ENCODE measurements around the gene CD151. TPM values are rescaled to one million over a fixed set of nuclear protein-coding genes. Genes with fewer than 3 reads are reported as not detected.

Gene CD151
- total and polyA plus RNA-seq, 2 experiments from 2014 or later = 248 to 356 TPM

DNA sequence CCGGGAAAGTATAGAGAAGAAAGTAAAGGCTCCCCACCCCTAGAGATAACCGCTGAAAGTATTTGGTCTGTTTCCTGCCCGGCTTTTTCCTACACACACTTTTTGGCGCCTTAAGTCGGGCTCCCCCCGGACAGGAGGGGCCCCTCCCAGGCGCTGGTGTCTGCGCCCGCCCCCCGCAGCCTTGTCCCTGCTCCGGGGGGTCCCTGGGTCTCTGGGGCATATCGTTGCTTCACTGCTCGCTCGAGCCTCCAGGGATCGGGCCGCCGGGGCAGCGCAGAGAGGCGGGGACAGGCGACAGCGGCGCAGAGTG lies 6.0 kb upstream of the CD151 start:
- Histone ChIP-seq H3K4me1 (ENCODE audit: insufficient read depth) (peaks cover 37% of the 10 kb centered on the region), H3K4me2 (peak overlapping the region; percentile 96), H3K79me2 (peaks cover 2% of the 10 kb centered on the region), H2AFZ (peak overlapping the region; percentile 49), H3K27me3 (peaks cover 21% of the 10 kb centered on the region), H3K36me3 (replicated peaks; ENCODE audit: insufficient read depth, low read depth) (no peaks in the 10 kb centered on the region), H4K20me1 (ENCODE audit: insufficient read depth, poor library complexity, severe bottlenecking) (peaks cover 3% of the 10 kb centered on the region), H3K9me2 (replicated peaks; ENCODE audit: insufficient read depth) (no peaks in the 10 kb centered on the region), H3K4me3 (peak overlapping the region; percentile 14), H3K9me3 (ENCODE audit: low read depth) (no peaks in the 10 kb centered on the region), H3K27ac (peak overlapping the region; percentile 83)
- TF ChIP-seq EZH2phosphoT487 (IDR thresholded peaks at IDR 0.05; ENCODE audit: low read depth, severe bottlenecking, unreplicated experiment) = no peak
- peak; percentile 72 for TF ChIP-seq EZH2 (IDR thresholded peaks at IDR 0.05; ENCODE audit: borderline replicate concordance)
- 3% methylated on average over 21 of the region's 22 CpGs for WGBS (ENCODE audit: low lambda C conversion rate, missing lambda C conversion rate)
- no peak for DNase-seq (ENCODE audit: low spot score)

DNA sequence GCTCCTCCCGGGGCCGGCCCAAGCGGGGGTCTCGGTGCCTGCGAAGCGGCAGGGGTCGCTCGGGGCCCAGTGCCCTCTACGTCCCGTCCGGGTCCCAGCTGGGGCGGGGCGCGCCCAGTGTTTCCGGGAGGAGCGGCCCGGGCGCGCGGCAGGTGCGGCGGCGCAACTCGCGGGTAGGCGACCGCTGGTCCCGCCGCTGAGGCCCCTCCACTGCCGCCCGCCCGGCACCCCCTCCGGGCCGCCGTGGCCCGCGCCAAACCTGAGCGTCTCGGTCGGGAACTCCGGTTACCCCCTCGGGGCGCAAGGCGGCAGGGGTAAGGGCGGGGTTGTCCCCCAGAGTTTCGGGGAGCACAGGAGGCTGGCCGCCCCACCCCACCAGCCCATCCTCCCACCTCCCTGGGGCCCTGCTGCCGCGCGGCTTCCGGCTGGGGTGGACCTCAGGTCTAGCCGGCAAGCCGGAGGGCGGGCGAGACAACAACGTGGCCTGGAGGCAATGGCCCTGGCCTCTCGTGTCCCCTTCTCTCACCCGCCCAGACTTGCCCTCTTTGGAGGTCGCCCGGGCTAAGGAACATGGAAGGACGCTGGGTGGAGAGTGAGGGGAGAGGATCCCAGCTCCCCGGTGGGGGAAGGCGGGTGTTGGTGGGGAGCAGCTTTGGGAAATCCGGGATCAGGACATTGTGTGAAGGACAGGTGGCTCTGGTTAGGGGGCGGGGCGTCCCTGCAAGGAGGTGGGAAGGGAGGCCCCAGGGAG lies 5.4 kb upstream of the CD151 start:
- Histone ChIP-seq H2AFZ (peak overlapping the region; percentile 49), H3K4me1 (ENCODE audit: insufficient read depth) (peaks cover 43% of the 10 kb centered on the region), H3K79me2 (no peaks in the 10 kb centered on the region), H4K20me1 (ENCODE audit: insufficient read depth, poor library complexity, severe bottlenecking) (no peaks in the 10 kb centered on the region), H3K9me3 (ENCODE audit: low read depth) (no peaks in the 10 kb centered on the region), H3K4me2 (peak overlapping the region; percentile 96), H3K9me2 (replicated peaks; ENCODE audit: insufficient read depth) (no peaks in the 10 kb centered on the region), H3K4me3 (peak overlapping the region; percentile 14), H3K27me3 (peaks cover 21% of the 10 kb centered on the region), H3K27ac (peak overlapping the region; percentile 83), H3K36me3 (replicated peaks; ENCODE audit: insufficient read depth, low read depth) (no peaks in the 10 kb centered on the region)
- TF ChIP-seq, protein P1, sequence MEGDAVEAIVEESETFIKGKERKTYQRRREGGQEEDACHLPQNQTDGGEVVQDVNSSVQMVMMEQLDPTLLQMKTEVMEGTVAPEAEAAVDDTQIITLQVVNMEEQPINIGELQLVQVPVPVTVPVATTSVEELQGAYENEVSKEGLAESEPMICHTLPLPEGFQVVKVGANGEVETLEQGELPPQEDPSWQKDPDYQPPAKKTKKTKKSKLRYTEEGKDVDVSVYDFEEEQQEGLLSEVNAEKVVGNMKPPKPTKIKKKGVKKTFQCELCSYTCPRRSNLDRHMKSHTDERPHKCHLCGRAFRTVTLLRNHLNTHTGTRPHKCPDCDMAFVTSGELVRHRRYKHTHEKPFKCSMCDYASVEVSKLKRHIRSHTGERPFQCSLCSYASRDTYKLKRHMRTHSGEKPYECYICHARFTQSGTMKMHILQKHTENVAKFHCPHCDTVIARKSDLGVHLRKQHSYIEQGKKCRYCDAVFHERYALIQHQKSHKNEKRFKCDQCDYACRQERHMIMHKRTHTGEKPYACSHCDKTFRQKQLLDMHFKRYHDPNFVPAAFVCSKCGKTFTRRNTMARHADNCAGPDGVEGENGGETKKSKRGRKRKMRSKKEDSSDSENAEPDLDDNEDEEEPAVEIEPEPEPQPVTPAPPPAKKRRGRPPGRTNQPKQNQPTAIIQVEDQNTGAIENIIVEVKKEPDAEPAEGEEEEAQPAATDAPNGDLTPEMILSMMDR (IDR thresholded peaks at IDR 0.05; ENCODE audit: poor library complexity) = no peak
- TF ChIP-seq EZH2phosphoT487 (IDR thresholded peaks at IDR 0.05; ENCODE audit: low read depth, severe bottlenecking, unreplicated experiment) (no peak), EZH2 (IDR thresholded peaks at IDR 0.05; ENCODE audit: borderline replicate concordance) (peak; percentile 9)
- WGBS (ENCODE audit: low lambda C conversion rate, missing lambda C conversion rate) = 5% methylated on average over 26 of the region's 66 CpGs
- DNase-seq (ENCODE audit: low spot score) = peak; percentile 72

DNA sequence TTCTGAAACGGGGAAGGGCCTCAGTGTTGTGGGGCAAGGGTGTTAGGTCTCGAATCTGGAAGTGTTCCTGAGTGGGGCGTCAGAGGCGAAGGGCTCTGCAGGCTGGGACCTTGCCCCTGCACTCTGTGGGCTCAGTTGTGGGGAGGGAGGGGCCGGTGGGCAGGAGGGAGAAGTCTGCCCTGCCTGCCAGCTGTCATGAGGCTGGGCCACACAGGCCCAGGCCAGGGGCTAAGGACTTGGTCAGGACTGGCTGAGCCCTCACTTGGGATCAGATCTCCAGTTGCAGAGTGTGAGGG lies 4.9 kb upstream of the CD151 start, which contains the start of gene CRACR2B:
Gene CRACR2B (plus strand): TSS at position 23 of the 296 bp plus-strand sequence. CDS start 689 bp downstream, outside the sequence.
- DNase-seq (ENCODE audit: low spot score) = no peak
- Histone ChIP-seq H2AFZ (peak within 1 kb of the TSS; percentile 49), H3K9me2 (replicated peaks; ENCODE audit: insufficient read depth) (no peaks in the 10 kb centered on the region), H4K20me1 (ENCODE audit: insufficient read depth, poor library complexity, severe bottlenecking) (no peaks in the 10 kb centered on the region), H3K4me2 (peak within 1 kb of the TSS; percentile 97), H3K4me3 (peak within 1 kb of the TSS; percentile 14), H3K27ac (peak within 1 kb of the TSS; percentile 83), H3K9me3 (ENCODE audit: low read depth) (no peaks in the 10 kb centered on the region), H3K4me1 (ENCODE audit: insufficient read depth) (peaks cover 45% of the 10 kb centered on the region), H3K36me3 (replicated peaks; ENCODE audit: insufficient read depth, low read depth) (no peaks in the 10 kb centered on the region), H3K27me3 (peaks cover 21% of the 10 kb centered on the region), H3K79me2 (no peaks in the 10 kb centered on the region)
- 50% methylated on average over 5 of the region's 5 CpGs for WGBS (ENCODE audit: low lambda C conversion rate, missing lambda C conversion rate)
- TF ChIP-seq, protein P1 (IDR thresholded peaks at IDR 0.05; ENCODE audit: poor library complexity) = no peak
- no peak for TF ChIP-seq EZH2phosphoT487 (IDR thresholded peaks at IDR 0.05; ENCODE audit: low read depth, severe bottlenecking, unreplicated experiment)
- TF ChIP-seq EZH2 (IDR thresholded peaks at IDR 0.05; ENCODE audit: borderline replicate concordance) = no peak

DNA sequence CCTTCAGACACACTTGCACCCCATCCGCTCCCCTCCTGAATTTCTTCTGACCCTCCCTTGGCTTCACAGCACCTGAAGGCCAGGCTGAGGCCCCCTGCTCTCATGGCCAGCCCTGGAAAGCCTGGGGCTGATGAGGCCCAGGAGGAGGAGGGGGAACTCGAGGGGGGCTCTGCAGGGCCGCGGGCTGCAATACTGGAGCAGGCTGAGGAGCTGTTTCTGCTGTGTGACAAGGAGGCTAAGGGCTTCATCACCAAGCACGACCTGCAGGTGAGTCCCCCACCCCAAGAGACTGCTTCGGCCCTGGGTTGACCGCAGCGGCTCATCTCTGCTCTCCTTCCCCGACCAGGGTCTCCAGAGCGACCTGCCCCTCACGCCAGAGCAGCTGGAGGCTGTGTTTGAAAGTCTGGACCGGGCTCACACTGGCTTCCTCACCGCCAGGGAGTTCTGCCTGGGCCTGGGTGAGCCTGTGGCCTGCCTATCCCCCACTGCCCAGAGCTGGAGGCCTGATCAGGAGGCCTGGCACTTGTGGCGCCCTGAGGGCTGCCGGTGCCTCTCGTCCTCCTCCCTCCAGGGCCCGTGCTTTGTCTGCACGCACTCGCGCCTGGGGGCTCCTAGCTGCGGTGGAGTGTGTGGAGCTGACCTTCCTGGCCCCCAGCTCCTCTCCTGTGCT lies 4.1 kb upstream of the CD151 start:
- H3K4me3 ChIP-seq = no peak overlapping the region
- DNase-seq (ENCODE audit: low spot score) = no peak
- H3K4me1 ChIP-seq (ENCODE audit: insufficient read depth) = peaks cover 46% of the 10 kb centered on the region
- H3K9me2 ChIP-seq (replicated peaks; ENCODE audit: insufficient read depth) = no peaks in the 10 kb centered on the region
- H3K27me3 ChIP-seq = peaks cover 21% of the 10 kb centered on the region
- H3K36me3 ChIP-seq (replicated peaks; ENCODE audit: insufficient read depth, low read depth) = no peaks in the 10 kb centered on the region
- H2AFZ ChIP-seq = no peak overlapping the region
- no peak overlapping the region for H3K27ac ChIP-seq
- TF ChIP-seq EZH2 (IDR thresholded peaks at IDR 0.05; ENCODE audit: borderline replicate concordance) (no peak), EZH2phosphoT487 (IDR thresholded peaks at IDR 0.05; ENCODE audit: low read depth, severe bottlenecking, unreplicated experiment) (no peak)
- TF ChIP-seq, protein P1 (IDR thresholded peaks at IDR 0.05; ENCODE audit: poor library complexity) = no peak
- H3K79me2 ChIP-seq = peaks cover 5% of the 10 kb centered on the region
- H3K4me2 ChIP-seq = peak overlapping the region; percentile 97
- 68% methylated on average over 20 of the region's 21 CpGs for WGBS (ENCODE audit: low lambda C conversion rate, missing lambda C conversion rate)
- H3K9me3 ChIP-seq (ENCODE audit: low read depth) = no peaks in the 10 kb centered on the region
- H4K20me1 ChIP-seq (ENCODE audit: insufficient read depth, poor library complexity, severe bottlenecking) = peaks cover 3% of the 10 kb centered on the region
